ENCODE data around the gene WDR27.
A peak's percentile ranks its signal among the peaks of the same experiment; 100 is the strongest.

DNA sequence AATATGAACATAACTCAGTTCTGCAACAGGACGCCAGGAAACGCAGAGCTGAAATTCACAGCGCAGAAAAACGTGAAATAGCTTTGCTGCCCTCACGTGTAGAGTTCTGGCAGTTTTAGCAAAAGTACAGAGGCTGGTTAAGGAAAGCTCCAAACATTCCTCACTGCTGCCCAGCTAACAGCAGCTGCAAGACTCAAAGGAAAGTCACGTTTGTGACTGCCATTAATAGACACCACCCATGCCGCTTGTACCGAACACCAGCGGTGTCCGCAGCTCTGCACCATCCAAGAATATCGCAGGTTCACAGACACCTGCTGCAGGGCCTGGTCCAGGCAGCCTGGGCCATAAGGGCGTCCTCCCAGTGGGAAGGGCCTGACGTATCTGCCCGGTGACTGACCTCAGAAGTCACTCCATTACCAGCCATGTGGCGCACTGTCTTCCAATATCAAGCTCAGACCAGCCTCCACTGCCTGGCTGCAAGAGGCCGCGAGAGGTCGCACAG lies 61.4 kb downstream of the WDR27 start:
- TF ChIP-seq, protein P1, sequence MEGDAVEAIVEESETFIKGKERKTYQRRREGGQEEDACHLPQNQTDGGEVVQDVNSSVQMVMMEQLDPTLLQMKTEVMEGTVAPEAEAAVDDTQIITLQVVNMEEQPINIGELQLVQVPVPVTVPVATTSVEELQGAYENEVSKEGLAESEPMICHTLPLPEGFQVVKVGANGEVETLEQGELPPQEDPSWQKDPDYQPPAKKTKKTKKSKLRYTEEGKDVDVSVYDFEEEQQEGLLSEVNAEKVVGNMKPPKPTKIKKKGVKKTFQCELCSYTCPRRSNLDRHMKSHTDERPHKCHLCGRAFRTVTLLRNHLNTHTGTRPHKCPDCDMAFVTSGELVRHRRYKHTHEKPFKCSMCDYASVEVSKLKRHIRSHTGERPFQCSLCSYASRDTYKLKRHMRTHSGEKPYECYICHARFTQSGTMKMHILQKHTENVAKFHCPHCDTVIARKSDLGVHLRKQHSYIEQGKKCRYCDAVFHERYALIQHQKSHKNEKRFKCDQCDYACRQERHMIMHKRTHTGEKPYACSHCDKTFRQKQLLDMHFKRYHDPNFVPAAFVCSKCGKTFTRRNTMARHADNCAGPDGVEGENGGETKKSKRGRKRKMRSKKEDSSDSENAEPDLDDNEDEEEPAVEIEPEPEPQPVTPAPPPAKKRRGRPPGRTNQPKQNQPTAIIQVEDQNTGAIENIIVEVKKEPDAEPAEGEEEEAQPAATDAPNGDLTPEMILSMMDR (IDR thresholded peaks at IDR 0.05): peak in 1 of 3 donors; percentile 28
- TF ChIP-seq POLR2A (IDR thresholded peaks at IDR 0.05): no peak
